Measurements from ENCODE around the gene LRCH1. TPM values are rescaled to one million over a fixed set of nuclear protein-coding genes. Genes with fewer than 3 reads are reported as not detected.

The LRCH1 gene
- total RNA-seq, 2 experiments from 2014 or later, result 16.9 to 17.9 TPM

DNA sequence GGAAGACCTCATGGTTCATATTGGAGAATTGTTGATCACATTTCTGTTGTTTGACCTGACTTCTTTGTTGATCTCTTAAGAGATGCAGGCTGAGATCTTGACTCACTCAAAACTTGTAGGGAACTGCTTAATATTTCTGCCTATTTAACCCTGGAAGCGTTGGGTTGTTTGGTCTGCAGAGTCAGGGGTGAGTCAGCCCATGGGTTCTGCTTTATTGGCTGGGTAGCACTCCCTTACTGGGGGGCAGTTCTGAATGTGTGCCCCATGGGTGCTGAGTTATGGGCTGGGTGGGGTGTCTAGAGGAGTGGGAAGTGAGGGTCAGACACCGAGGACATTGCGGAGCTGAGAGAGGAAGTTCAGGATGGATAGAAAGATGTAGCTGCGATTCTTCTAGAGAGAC is 87.9 kb downstream of the LRCH1 start:
- H3K27me3 Mint-ChIP-seq, result no peaks in the 10 kb centered on the region
- no peak overlapping the region for H3K27ac Mint-ChIP-seq
- intact Hi-C loops (cut with micrococcal nuclease), result no loop called here
- POLR2A ChIA-PET, result no interaction called here
- H3K36me3 Mint-ChIP-seq, result no peaks in the 10 kb centered on the region
- DNase-seq, result no peak
- H3K4me3 Mint-ChIP-seq, result no peak overlapping the region
- CTCF ChIA-PET, result interaction anchor here (1.8 kb wide), 1 partner anchor 89 kb away, joined by 4 read pairs; no protein-coding TSS in a partner anchor
- peaks cover 38% of the 10 kb centered on the region for H3K4me1 Mint-ChIP-seq (ENCODE audit: low read depth)
- no peaks in the 10 kb centered on the region for H3K9me3 Mint-ChIP-seq

DNA sequence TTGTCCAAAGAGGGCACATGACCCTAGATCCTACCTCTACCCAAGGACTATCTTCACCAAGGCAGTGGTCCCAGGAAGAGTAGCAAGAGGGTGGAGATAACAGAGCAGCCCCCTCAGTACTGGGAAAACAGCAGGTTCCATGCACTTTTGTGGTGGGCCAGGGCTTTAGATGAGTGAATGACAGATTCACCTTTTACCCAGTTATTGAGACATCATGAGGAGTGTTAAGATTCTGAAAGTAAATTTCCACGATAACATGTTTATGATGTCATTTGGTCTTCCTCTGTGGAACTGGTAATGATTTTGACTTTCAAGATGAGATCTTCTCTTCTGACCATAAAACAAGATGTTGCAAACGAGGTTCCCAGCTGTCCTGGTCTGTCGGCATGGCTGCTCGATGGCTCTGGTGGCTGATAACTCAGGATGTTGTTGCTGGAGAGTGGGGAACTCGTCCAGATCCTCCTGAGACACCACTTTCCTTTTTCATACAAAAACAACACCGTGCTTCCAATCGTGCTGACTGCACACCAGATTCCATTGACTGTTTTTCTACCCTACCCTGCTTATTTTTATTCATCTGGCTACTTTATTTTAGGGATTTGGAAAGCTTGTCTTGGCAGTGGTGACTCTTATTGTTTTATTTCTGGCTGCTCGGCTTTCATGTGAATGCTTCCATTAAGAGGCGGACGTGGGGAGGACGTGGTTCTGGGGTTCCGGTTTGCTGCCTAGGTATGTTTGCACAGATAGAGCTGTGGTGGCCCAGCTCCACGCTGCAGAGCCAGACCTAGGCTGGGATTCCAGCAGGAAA is 88.5 kb downstream of the LRCH1 start:
- POLR2A ChIA-PET, result no interaction called here
- Mint-ChIP-seq H3K4me3 (no peak overlapping the region), H3K36me3 (no peaks in the 10 kb centered on the region), H3K9me3 (no peaks in the 10 kb centered on the region), H3K27ac (no peak overlapping the region), H3K27me3 (no peaks in the 10 kb centered on the region), H3K4me1 (ENCODE audit: low read depth) (peaks cover 37% of the 10 kb centered on the region)
- no peak for DNase-seq
- CTCF ChIA-PET, result interaction anchor here (1.8 kb wide), 1 partner anchor 89 kb away, joined by 4 read pairs; no protein-coding TSS in a partner anchor
- intact Hi-C loops (cut with micrococcal nuclease), result no loop called here

DNA sequence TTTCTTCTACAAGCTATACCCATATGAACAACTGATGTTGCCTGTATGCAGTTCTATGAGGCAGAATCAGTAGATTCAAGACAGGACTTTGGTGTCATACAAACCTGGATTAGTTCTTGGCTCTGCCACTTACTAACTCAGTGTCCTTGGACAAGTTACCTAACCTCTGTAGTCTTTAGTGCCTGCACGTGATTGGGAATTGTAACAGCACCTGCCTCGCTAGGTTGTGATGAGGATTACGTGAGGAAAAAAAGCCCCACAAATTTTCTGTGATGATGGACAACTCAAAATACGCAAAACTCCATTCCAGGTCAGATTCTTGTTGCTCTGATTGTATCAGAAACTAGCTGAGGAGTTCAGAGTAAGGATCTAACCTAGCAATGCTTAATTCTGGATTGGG is 89.3 kb downstream of the LRCH1 start:
- CTCF ChIA-PET, result interaction anchor here (1.8 kb wide), 1 partner anchor 90 kb away, joined by 4 read pairs; no protein-coding TSS in a partner anchor

DNA sequence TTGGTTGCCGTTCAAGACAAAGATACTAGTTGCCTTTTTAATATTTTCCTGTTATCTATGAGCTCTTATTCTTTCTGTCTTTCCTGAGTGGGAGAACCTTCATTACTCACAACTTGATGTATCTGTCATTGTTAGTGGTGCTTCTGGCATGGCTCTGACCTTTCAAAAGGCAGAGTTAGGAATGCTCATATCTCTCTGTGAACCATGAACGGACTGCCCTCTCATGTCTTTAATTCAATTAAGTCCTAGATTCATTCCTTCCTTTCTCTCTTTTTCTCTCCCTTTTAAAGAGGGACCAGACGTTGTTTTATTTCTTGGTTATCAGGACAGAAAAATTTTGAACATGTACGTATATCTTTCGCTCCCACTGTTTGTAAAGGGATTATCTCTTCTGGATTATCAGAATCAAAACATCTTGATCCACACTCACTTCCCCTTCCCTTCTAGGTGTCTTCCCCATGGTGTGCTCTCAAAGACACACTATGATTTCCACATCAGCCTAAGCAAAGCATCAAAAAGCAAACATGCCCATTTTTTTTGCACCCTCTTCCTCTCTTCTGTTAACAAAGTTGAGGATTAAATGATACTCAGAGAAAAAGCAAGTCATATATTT is 90.3 kb downstream of the LRCH1 start:
- H3K27me3 Mint-ChIP-seq, result no peaks in the 10 kb centered on the region
- no peaks in the 10 kb centered on the region for H3K36me3 Mint-ChIP-seq
- DNase-seq, result no peak
- intact Hi-C loops (cut with micrococcal nuclease), result no loop called here
- H3K27ac Mint-ChIP-seq, result no peak overlapping the region
- H3K4me1 Mint-ChIP-seq (ENCODE audit: low read depth), result peaks cover 41% of the 10 kb centered on the region
- POLR2A ChIA-PET, result interaction anchor here (0.5 kb wide), 1 partner anchor 151 kb away, joined by 4 read pairs; no protein-coding TSS in a partner anchor
- no peak overlapping the region for H3K4me3 Mint-ChIP-seq
- no peaks in the 10 kb centered on the region for H3K9me3 Mint-ChIP-seq
- CTCF ChIA-PET, result interaction anchor here (0.7 kb wide), 1 partner anchor 1948 kb away, joined by 3 read pairs; no protein-coding TSS in a partner anchor

More for the DNA sequence above, 89.3 kb downstream of the LRCH1 start:
- no peaks in the 10 kb centered on the region for H3K36me3 Mint-ChIP-seq
- POLR2A ChIA-PET, result no interaction called here
- H3K27me3 Mint-ChIP-seq, result no peaks in the 10 kb centered on the region
- no peak overlapping the region for H3K27ac Mint-ChIP-seq
- H3K4me3 Mint-ChIP-seq, result no peak overlapping the region
- intact Hi-C loops (cut with micrococcal nuclease), result no loop called here
- no peak for DNase-seq
- peaks cover 34% of the 10 kb centered on the region for H3K4me1 Mint-ChIP-seq (ENCODE audit: low read depth)
- no peaks in the 10 kb centered on the region for H3K9me3 Mint-ChIP-seq

DNA sequence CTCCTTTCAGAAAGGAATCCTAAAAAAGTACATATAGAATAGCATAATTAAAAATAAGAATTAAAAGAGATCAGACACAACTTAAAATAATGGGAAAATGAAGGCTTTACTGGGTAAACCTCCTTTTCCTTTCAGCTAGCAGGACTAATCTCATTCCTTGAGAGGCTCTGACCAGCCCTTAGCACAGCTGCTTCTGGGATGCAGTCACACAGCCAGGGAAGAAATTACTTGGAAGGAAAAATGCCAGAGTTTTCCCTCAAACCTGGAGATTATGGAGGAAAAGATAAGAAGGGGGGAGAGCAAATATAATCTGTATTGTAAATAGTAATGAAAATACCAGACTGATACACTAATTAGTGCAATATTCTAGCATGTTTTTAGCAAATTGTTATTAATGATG is 91.8 kb downstream of the LRCH1 start:
- H3K36me3 Mint-ChIP-seq, result no peaks in the 10 kb centered on the region
- H3K4me1 Mint-ChIP-seq (ENCODE audit: low read depth), result peaks cover 41% of the 10 kb centered on the region
- H3K27me3 Mint-ChIP-seq, result no peaks in the 10 kb centered on the region
- H3K27ac Mint-ChIP-seq, result no peak overlapping the region
- ChIA-PET CTCF (interaction anchor here (1.1 to 1.7 kb wide), 2 partner anchors 15 to 93 kb away, joined by 5 to 6 read pairs; no protein-coding TSS in a partner anchor), POLR2A (no interaction called here)
- intact Hi-C loops (cut with micrococcal nuclease), result no loop called here
- no peak for DNase-seq
- H3K9me3 Mint-ChIP-seq, result no peaks in the 10 kb centered on the region
- H3K4me3 Mint-ChIP-seq, result no peak overlapping the region

DNA sequence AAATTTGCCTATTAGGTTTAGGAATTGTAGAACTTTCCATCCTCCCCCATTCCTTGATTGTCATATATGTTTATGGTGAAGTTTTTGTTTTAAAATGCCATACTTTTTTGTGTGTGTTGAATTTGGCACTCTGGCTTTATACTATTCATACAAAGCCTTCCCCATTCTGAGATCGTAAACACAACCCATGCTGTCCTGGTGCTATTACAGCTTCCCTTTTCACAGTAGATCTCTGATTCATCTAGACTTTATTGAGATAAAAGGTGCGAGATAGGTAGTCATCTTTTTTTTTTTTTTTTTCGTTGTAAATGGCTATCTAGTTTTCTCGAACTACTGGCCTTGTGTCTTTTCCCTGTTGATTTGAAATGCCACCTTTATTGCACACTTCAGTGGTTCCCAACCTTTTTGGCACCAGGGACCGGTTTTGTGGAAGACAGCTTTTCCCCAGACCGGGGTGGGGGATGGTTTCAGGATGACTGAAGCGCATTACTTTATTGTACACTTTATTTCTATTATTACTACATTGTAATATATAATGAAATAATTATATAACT is 94.6 kb downstream of the LRCH1 start:
- ChIA-PET POLR2A (interaction anchor here (1.1 kb wide), 1 partner anchor 18 kb away, joined by 3 read pairs; no protein-coding TSS in a partner anchor), CTCF (interaction anchor here (0.7 kb wide), 1 partner anchor 1948 kb away, joined by 3 read pairs; no protein-coding TSS in a partner anchor)
- Mint-ChIP-seq H3K9me3 (no peaks in the 10 kb centered on the region), H3K4me1 (ENCODE audit: low read depth) (peaks cover 36% of the 10 kb centered on the region), H3K27me3 (no peaks in the 10 kb centered on the region), H3K27ac (no peak overlapping the region), H3K4me3 (no peak overlapping the region), H3K36me3 (peaks cover 7% of the 10 kb centered on the region)
- no peak for DNase-seq
- intact Hi-C loops (cut with micrococcal nuclease), result no loop called here

DNA sequence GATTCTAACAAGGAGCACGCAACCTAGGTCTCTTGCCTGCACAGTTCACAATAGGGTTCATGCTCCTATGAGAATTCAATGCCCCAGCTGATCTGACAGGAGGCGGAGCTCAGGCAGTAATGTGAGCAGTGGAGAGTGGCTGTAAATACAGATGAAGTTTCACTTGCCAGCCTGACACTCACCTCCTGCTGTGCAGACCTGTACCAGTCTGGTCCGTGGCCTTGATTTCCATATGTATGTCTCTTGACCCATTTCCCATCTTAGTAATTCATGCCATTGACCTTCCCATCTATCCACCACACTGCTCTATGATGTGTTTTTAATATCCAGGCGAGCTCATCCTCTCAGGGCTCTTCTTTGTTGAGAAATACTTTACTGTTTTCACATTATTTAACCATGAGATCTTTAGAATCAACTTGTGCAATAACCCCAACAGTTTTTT is 95.2 kb downstream of the LRCH1 start:
- Mint-ChIP-seq H3K27me3 (no peaks in the 10 kb centered on the region), H3K36me3 (peaks cover 7% of the 10 kb centered on the region), H3K4me1 (ENCODE audit: low read depth) (peaks cover 33% of the 10 kb centered on the region), H3K27ac (no peak overlapping the region), H3K9me3 (no peaks in the 10 kb centered on the region), H3K4me3 (no peak overlapping the region)
- intact Hi-C loops (cut with micrococcal nuclease), result no loop called here
- CTCF ChIA-PET, result no interaction called here
- peak; percentile 22 for DNase-seq
- POLR2A ChIA-PET, result interaction anchor here (1.1 kb wide), 1 partner anchor 18 kb away, joined by 3 read pairs; no protein-coding TSS in a partner anchor

DNA sequence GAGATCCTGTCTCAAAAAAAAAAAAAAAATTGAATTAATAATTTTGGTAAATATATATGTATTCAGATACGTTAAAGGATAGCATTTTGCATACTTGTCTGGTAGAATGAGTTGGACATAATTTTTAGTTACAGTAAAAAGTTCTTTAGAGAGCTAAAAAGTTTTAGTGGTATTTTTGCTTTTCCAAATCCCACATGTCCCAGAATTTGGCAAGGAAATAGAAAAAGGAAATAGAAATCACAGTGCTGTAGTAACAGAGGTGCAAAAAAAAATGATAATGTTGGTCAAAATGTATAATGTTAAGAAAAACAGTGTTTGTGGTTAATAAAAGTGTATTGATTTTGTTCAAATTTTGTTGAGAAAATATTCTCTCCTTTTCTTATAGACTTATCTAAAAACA is 96.8 kb downstream of the LRCH1 start:
- no peak overlapping the region for H3K4me3 Mint-ChIP-seq
- ChIA-PET CTCF (no interaction called here), POLR2A (interaction anchor here (0.6 kb wide), 1 partner anchor 1743 kb away, joined by 3 read pairs; no protein-coding TSS in a partner anchor)
- intact Hi-C loops (cut with micrococcal nuclease), result no loop called here
- H3K4me1 Mint-ChIP-seq (ENCODE audit: low read depth), result peaks cover 25% of the 10 kb centered on the region
- H3K9me3 Mint-ChIP-seq, result no peaks in the 10 kb centered on the region
- H3K36me3 Mint-ChIP-seq, result peaks cover 7% of the 10 kb centered on the region
- no peak overlapping the region for H3K27ac Mint-ChIP-seq
- DNase-seq, result no peak
- no peaks in the 10 kb centered on the region for H3K27me3 Mint-ChIP-seq

DNA sequence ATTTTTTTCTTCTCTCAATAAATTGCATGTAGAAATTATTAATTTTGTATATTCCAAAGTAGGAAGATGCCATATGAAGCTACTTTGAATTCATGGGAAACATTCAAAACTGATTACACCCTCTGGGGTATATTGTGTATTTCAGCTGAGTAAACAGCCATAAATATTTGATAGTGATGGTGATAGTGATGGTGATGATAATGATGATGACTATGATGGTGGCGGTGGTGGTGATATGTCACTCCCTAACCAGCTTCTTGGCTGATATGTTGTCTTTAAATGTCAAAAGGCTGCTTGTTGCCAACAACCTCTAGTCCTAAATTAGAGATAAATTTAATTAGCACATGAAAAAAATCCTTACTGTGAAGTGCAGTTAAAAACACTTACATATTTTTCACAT is 102.0 kb downstream of the LRCH1 start:
- ChIA-PET POLR2A (no interaction called here), CTCF (no interaction called here)
- Mint-ChIP-seq H3K4me1 (ENCODE audit: low read depth) (peaks cover 24% of the 10 kb centered on the region), H3K4me3 (no peak overlapping the region), H3K36me3 (peaks cover 10% of the 10 kb centered on the region), H3K9me3 (no peaks in the 10 kb centered on the region), H3K27me3 (no peaks in the 10 kb centered on the region), H3K27ac (no peak overlapping the region)
- no peak for DNase-seq
- intact Hi-C loops (cut with micrococcal nuclease), result no loop called here

DNA sequence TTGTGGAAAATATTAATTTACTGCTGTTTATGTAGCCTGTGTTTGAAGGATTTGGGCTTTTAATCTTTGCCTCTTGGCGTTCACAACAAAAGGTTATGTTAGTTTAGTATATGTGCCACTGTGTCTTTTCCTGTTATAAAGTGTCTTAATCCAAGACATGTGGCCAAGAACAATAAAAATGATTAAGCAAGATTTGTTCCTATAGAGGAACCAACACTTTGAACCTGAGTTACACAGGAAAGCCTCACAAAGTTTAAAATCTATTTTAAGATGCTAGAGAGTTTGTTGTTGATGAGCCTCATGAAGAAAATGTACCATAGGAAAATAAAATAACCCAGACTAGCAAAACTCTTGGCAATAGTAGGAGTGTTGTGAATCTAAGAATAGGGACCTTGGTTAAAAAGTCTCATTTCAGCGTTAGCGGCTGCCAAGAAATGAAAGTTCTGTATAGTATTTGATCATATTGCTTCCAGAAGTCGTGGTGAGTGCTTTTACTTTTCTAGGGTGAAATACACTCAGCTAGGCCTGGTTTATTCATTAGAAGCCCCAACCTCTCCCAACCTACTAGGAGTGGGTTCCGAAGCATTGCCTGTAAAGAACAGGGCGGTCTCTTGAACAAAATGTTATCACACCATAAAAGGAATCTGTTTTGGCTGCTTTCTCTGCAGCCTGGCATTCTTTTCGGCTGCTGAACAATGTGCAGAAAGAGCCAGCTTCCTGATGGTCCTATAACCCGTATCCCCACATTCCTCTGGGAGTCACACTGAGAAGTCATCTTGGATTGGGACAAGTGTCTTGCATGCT is 102.6 kb downstream of the LRCH1 start:
- CTCF ChIA-PET, result no interaction called here
- H3K4me3 Mint-ChIP-seq, result no peak overlapping the region
- no peak for DNase-seq
- H3K36me3 Mint-ChIP-seq, result peaks cover 10% of the 10 kb centered on the region
- H3K4me1 Mint-ChIP-seq (ENCODE audit: low read depth), result peaks cover 20% of the 10 kb centered on the region
- intact Hi-C loops (cut with micrococcal nuclease), result loop anchor here (2.0 kb wide), 1 partner anchor 63 kb away; no protein-coding TSS in a partner anchor
- H3K27ac Mint-ChIP-seq, result no peak overlapping the region
- POLR2A ChIA-PET, result no interaction called here
- no peaks in the 10 kb centered on the region for H3K9me3 Mint-ChIP-seq
- H3K27me3 Mint-ChIP-seq, result no peaks in the 10 kb centered on the region

DNA sequence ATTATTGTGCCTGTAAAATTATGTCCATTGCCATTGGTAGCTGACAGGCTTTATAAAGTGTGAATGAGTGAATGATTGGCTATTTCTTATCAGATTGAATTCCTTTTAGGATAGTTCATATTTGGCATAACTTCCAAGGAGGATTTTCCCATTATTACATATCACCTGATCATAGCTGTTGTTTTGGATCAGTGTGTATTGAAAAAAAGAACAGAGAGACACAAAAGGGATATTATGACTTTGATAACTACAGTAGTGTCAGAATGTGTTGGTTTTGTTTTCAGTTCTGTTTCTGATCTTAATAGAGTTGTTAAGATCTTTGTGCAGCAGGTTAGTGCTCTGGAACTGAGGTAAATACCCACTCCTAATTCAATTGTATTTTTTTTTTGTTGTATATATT is 103.8 kb downstream of the LRCH1 start:
- ChIA-PET POLR2A (interaction anchor here (0.6 kb wide), 1 partner anchor 17 kb away, joined by 4 read pairs; no protein-coding TSS in a partner anchor), CTCF (no interaction called here)
- intact Hi-C loops (cut with micrococcal nuclease), result loop anchor here (2.0 kb wide), 1 partner anchor 64 kb away; no protein-coding TSS in a partner anchor
- Mint-ChIP-seq H3K27ac (no peak overlapping the region), H3K27me3 (no peaks in the 10 kb centered on the region), H3K9me3 (no peaks in the 10 kb centered on the region), H3K4me1 (ENCODE audit: low read depth) (peaks cover 16% of the 10 kb centered on the region), H3K36me3 (peaks cover 8% of the 10 kb centered on the region), H3K4me3 (no peak overlapping the region)
- DNase-seq, result no peak
